Mucosa of gallbladder (tissue), 1 donor: Measurements from ENCODE around the gene ADK. TPM values are rescaled to one million over a fixed set of nuclear protein-coding genes. Genes with fewer than 3 reads are reported as not detected.
"Not testable (repeated sequence)": the region's sequence is repeated elsewhere in the genome, so short reads cannot be mapped to it uniquely, and the experiment has no call there.

ENCODE experiments used
- DNase-seq: peaks from one replicate; pipeline ENCODE4 v3.0.0-alpha.2; 2020; ENCODE audit warnings: low spot score
- total RNA-seq: library from RNA; stranded (reverse); gene quantifications from one replicate; pipeline ENCODE4 v1.2.1, GENCODE V29; 2021
- donor health status: DM: no; HTN: no; CAD: no.

The ADK gene
- total RNA-seq, 1 donor from 2014 or later = 13.0 TPM

- no peak for DNase-seq
Observed at GRCh38 chr10:74179111-74179710, 28.2 kb downstream of the ADK start.

DNA sequence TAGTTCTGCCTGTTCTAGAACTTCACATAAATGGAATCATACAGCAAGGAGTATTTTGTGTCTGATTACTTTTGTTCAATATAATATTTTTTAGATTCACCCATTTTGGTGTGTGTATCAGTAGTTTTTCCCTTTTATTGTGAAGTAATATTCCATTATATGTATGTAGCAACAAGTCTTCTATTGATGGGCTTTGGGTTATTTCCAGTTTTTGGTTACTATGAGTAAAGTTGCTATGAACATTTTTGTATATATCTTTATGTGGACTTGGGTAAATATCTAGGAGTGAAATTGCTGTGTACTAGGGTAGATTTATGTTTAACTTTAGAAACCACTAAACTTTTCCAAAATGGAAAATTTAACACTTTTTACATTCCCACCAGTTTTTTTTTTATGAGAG lies 35.7 kb downstream of the ADK start:
- DNase-seq = no peak

DNA sequence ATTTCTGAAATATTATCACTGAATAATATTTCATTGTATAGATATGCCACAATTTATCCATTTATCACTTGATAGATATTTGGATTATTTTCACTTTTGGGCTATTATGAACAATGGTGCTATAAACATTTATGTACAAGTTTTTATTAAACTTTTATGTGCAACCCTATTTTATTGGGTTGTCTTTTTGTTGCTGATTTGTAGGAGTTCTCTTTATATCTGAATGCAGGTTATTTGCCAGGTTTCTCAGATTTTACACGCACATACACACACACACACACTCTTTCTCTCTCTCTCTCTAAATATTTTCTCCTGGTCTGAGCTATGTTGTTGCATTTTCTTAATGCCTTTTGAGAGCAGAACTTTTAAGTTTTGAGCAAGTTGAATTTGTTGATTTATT lies 36.2 kb downstream of the ADK start:
- DNase-seq = no peak

GRCh38 chr10:74188617-74189016 lies 37.6 kb downstream of the ADK start:
- DNase-seq = not testable (repeated sequence)

- no peak for DNase-seq
Observed at GRCh38 chr10:74189999-74190421, 39.0 kb downstream of the ADK start.

DNA sequence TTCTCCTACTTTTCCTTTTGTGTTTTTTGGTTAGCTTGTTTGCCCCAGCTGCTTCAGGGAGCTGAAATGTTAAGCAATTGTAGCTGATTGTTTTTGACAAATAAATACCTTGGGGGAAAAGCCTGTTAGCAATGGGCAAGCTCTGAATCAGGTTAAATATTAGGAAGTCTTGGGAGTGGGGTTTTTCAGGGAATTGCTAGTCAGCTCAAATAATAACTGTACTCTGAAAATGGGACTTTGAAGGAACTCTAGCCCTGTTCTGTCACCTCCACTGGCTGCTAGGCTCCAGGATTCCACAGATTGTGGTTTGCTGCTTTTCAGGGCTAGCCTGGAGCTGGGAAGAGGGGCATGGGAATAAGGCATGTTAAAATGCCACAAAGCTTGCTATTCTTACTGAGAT lies 39.5 kb downstream of the ADK start:
- DNase-seq = no peak

DNA sequence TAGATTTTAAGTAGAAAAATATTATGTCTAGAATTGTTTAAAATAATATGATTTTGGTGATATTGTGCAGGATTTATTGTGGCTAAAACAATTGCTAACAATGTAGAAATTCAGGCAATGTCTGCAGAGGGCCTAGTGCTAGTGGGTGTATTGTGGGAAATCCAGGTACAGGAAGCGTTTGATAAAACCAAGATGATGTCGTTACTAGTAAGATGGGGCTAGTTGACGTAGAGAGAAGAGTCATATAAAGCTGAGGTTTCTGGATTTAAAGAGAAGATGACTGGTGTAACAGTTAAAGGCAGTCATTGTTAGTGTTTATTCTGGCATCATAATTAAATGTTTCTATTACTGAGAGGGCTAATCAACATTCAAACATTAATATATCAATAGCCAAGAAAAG lies 43.5 kb downstream of the ADK start:
- no peak for DNase-seq

GRCh38 chr10:74194999-74195398 lies 44.0 kb downstream of the ADK start:
- DNase-seq = no peak

DNA sequence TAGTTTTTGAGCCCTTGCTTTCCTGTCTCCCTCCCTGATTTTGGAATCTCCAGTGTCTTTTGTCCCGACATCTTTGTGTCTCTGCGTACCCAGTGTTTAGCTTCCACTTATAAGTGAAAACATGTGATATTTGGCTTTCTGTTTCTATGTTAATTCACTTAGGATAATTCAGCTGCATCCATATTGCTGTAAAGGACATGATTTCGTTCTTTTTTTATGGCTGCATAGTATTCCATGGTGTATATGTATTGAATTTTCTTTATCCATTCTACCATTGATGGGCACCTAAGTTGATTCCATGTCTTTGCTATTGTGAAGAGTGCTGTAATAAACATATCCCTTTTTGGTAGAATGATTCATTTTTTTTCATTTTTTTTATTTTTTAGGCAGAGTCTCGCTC lies 48.3 kb downstream of the ADK start:
- no peak for DNase-seq

DNA sequence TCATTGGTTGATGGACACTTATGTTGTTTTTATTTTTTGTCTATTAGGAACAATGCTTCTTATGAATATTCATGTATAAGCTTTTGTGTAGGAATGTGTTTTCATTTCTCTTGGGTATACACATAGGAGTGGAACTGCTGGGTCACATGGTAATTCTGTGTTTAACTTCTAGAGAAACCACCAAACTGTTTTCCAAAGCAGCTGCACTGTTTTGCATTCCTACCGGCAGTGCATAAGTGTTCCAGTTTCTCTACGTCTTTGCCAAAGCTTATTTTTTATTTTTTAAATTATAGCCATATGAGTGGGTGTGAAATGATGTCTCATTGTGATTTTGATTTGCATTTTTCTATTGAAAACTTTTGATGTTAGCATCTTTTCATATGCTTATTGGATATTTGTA lies 51.3 kb downstream of the ADK start:
- DNase-seq = no peak

DNA sequence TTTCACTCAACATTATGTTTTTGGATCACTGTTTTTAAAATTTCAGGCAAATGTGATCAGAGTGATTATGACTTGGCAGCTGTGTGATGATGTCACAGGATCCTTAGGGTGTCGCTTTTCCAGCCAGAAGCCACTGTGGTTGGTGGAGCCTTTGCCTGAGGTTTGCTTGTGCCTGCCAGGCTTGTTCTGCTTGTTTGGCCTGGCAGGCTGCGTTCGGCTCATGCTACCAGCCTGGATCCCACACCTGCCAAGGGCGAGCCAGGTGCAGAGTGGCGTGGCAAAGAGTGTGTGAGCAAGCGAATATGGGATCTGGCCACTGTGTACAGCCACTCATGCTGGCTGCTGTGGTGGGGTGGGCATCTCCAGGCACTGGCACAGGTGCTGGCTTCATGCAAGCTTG lies 55.7 kb downstream of the ADK start:
- DNase-seq = no peak

- no peak for DNase-seq
Observed at GRCh38 chr10:74207691-74208480, 56.9 kb downstream of the ADK start.

DNA sequence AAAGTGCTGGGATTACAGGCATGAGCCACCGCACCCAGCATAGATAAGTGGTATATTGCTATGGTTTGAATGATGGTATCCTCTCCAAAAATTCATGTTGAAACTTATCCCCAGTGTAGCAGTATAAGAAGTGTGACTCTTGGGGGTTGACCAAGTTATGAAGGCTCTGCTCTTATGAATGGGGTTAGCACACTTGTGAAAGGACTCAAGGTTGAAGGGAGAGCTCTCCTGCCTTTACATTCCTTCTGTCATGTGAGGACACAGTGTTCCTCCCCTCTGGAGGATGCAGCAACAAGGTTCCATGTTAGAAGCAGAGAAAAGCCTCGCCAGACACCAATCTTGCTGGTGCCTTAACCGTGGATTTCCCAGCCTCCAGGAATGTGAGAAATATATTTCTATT lies 58.0 kb downstream of the ADK start:
- DNase-seq = no peak

GRCh38 chr10:74213019-74213418 lies 62.0 kb downstream of the ADK start:
- no peak for DNase-seq

DNA sequence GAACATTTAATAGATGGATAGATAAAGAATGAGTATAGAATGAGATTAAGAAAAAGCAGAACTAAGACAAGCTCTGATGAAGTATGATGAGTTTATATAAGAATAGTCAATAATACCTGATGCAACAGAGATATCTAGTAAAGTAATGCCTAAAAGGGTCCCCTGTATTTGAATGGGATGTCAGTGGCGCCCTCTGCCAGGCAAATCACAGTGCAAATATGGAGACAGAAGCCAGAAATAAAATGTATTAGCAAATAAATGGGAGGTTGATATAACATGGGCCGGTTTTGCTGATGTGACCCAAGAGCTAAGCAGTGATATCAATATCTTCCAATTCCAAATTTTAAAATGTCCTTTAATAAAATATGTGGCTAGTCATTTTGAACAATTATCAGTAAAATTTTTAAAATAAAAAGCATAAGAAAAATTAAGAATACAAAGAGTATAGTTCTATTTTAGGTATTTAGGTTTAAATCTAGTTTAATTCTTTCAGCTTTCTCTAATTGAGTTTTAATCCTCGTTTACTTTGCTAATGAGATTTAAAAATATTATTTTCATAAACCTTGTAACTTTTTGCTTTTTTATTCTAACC lies 62.6 kb downstream of the ADK start:
- no peak for DNase-seq

- DNase-seq = not testable (repeated sequence)
Observed at GRCh38 chr10:74217110-74217509, 66.1 kb downstream of the ADK start.

DNA sequence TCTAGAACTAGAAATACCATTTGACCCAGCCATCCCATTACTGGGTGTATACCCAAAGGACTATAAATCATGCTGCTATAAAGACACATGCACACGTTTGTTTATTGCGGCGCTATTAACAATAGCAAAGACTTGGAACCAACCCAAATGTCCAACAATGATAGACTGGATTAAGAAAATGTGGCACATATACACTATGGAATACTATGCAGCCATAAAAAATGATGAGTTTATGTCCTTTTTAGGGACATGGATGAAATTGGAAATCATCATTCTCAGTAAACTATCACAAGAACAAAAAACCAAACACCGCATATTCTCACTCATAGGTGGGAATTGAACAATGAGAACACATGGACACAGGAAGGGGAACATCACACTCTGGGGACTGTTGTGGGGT lies 71.4 kb downstream of the ADK start:
- DNase-seq = not testable (repeated sequence)

DNA sequence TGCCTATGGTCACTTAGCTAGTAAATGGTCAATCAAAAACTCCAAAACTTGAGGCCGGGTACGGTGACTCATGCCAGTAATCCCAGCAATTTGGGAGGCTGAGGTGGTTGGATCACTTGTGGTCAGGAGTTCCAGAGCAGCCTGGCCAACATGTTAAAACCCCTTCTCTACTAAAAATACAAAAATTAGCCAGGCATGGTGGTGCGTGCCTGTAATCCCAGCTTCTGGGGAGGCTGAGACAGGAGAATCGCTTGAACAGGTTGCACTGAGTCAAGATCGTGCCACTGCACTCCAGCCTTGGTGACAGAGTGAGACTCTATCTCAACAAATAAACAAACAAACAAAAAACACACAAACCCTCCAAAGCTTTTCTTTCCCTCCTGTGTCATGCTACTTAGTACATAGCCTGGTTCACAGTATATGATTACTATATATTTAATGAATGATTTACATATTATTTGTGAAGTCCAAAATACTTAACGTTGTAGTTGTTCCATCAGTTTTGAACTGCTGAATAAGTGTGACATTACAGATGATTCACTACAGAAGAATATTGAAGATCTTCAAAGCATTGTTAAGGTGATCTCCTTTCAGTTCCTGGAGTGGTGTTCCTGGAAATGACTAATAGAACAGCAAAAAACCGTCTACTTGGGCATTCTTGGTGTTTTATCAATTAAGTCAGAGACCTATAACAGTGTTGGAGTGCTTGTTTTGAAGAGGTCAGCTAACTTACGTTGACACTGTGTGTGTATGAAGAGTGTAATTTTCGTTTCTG lies 72.9 kb downstream of the ADK start:
- DNase-seq = no peak

DNA sequence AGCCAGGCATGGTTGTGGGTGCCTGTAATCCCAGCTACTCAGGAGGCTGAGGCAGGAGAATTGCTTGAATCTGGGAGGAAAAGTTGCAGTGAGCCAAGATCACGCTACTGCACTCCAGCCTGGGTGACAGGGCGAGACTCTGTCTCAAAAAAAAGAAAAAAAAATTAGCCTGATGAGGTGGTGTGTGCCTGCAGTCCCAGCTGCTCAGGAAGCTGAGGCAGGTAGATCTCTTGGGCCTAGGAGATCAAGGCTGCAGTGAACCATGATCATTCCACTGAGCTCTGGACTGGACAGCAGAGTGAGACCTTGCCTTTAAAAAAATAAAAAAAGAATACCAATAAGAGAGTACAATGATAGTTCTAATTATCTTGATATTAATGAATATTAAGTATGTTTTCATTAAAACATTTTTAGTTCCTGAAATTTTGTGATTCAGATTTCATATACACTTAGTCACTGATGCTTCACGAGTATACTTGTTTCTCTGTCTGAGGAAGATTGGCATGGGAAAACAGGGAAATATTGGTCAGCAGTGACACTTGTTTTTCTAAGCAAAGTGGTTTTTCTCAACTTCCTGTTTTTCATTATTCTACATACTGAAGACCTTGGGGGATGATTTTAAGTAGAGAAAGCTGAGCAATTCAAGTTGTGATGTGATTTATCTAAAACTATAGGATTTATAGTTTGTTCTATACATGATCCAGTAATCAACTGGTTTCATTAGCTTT lies 76.8 kb downstream of the ADK start:
- no peak for DNase-seq

GRCh38 chr10:74231375-74231774 lies 80.4 kb downstream of the ADK start:
- DNase-seq = no peak

DNA sequence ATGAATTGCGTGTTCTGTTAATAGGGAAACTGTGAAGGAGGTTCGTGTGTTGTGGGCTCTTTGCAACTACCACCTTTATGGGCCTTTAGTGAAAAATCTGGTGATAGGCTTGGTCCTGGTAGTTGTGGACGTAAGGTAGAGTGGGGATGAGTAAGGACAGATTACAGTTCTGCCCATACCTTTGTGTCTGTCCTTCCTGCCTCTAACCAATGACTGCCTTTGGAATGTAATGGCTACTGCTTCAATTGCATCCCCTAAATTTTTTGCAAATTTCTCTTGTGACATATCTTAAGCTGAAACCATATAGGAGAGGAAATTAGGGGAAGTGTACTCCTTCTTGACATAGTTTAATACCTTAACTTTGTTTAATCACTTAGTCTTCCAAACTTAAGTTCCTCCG lies 82.3 kb downstream of the ADK start:
- DNase-seq = no peak

DNA sequence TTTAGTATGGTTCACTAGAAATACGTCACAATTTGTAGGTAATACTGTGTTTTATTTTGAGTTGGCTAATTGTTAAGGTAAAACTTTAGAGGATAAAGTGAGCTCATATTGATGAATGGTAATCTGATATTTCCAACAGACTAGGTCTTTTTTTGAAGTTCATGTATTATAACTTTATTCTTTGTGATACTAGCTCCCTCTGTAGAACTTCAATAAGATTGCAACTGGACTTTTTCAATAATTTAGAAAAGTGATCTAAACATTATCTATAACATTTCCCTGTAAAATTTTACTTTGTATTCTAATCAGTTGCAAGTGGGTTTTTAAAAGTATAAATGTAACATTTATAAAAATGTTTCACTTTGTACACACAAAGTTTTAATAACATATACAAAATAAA lies 83.5 kb downstream of the ADK start:
- DNase-seq = no peak
